Peyer's patch (tissue), 4 donors: ENCODE measurements around the gene RAET1E.

Source experiments
- CTCF ChIP-seq, 6 experiments: fragments of 450-650 bp in 4 of 6; fragments of 200-600 bp in 2 of 6; sonication (generic) in 1 of 6; IDR thresholded peaks; one replicate each; pipeline ENCODE4 v1.5.1; 2017 to 2019; ENCODE audit warnings: antibody characterized with exemption in 6 of 6, mild to moderate bottlenecking in 3 of 6, moderate library complexity in 1 of 6
- POLR2A ChIP-seq, 2 donors: fragments of 450-650 bp; IDR thresholded peaks; one replicate each; pipeline ENCODE4 v1.5.1; 2017; ENCODE audit warnings: antibody characterized with exemption in 2 of 2, mild to moderate bottlenecking in 2 of 2, moderate library complexity in 2 of 2

DNA sequence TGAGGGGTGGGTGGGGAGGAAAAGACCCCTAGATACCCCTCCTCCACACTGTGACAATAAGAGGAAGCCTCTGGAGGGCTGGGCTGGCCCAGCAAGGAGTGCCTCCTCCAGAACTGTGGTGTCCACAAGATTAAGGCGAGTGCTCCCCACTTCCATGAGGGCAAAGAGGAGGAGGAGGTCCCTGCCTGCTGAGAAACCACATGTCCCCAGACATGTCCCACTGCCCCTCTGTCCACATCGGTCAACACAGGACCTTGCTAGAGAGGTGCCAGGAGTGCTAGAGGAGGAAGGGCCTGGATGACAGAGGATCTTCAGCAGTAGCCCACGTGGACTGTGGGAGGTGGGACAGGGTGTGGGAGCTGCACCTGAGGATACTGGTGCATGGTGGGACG, 21.9 kb upstream of the RAET1E start:
- TF ChIP-seq CTCF (IDR thresholded peaks at IDR 0.05) (no peak), POLR2A (IDR thresholded peaks at IDR 0.05) (no peak)
